GM21529 (cell line): ENCODE measurements around the gene F2RL3.
"Not testable (repeated sequence)": the region's sequence is repeated elsewhere in the genome, so short reads cannot be mapped to it uniquely, and the experiment has no call there.

Experiments
- ATAC-seq: cut with Tn5 transposase; IDR thresholded peaks from one replicate; pipeline ENCODE4 v1.9.1; 2021; ENCODE audit not compliant: unreplicated experiment

The F2RL3 gene

GRCh38 chr19:16874250-16874977 is 14.4 kb upstream of the F2RL3 start:
- ATAC-seq = no peak

DNA sequence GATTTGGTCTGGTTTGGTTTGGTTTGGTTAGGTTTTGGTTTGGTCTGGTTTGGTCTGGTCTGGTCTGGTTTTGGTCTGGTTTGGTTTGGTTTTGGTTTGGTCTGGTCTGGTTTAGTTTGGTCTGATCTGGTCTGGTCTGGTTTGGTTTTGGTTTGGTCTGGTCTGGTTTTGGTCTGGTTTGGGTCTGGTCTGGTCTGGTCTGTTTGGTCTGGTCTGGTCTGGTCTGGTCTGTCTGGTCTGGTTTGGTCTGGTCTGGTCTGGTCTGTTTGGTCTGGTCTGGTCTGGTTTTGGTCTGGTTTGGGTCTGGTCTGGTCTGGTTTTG is 13.9 kb upstream of the F2RL3 start:
- not testable (repeated sequence) for ATAC-seq

GRCh38 chr19:16875584-16876555 is 12.9 kb upstream of the F2RL3 start:
- ATAC-seq = no peak

DNA sequence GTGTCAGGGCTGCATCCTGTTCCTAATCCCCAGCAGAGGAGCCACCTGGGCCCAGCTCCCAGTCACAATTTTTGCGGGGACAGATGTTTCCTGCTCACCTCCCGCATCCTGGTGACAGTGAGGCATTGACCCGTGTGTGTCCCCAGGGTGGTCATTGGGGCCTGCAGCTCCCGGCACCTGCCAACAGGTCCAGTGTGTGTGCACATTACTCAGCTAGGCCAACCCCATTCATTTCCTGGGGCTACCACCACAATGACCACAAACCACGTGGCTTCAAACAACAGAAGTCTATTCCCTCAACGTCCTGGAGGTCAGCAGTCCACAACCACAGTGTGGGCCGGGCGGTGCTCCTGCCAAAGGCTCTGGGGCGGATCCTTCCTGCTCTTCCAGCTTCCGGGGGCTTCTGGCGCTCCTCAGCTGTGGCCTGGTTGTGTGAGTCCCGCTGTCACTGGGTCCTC is 11.9 kb upstream of the F2RL3 start:
- ATAC-seq = no peak

DNA sequence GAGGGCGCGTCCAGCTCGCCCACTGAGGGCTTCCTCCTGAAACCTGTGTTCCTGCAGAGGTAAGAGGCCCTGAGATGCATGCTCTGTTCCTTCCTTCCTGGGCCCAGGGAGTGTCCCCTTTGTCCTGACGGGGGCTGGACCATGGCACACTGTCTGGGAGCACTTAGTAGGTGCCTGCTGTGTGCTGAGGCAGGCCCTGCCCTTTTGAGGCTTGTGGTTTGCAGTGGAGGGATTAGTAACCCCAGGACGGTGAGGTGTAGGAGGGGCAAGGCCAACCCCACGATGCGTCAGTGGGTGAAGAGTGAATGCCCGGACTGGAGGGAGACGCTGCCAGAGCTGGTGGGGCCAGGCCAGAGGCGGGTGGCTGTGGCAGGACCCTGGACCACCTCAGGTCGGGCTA is 11.2 kb upstream of the F2RL3 start:
- no peak for ATAC-seq

- ATAC-seq = no peak
Measured at GRCh38 chr19:16878181-16878965, 10.4 kb upstream of the F2RL3 start.

DNA sequence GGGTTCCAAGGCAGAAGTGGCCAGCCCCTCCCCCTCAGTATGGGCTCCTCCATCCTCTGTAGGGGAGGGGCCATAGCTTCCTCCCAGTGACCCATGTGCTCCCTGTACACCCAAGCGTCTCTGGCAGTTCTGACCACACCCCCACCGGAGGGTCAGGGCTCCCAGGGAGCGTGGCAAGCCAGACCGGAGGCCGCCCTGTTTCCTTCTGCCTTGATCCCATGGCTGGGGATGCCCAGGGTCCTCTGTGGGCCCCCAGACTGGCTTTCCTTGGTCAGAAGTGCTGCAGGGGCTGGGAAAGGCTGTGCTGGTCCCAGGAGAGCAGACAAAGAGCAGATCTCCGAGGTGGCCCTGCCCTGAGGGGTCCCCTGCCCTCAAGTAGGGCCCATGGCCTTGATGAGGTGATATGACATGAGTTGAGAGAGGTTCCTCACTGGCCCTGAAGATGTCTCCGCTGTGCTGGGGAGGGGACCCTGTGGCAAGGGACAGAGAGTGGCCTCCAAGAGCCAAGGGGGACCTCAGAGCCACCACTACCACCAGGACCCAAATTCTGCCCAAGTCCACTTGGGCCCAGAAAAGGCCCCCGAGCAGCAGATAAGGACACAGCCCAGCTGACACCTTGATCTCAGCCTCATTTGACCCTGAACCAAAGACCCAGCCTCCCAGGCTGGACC is 7.8 kb upstream of the F2RL3 start:
- ATAC-seq = no peak

DNA sequence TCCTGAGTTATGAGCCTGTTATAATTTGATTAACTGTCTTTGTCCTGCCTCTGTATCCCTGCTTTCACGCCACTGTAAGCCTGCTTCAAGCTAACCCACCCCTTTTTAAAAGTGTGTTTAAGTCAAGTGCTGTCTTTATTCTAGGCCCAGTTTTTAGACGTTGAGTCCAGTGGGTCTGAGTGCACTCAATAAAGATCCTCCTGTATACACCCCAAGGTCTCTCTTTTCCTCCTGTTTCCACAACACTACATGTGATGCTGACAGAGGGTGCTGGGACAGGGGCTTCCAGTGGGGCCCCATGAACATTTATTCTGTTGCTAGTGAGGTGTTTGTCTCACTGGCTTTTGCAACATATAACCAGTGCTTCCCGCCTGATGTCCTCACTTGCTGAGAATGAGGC is 6.7 kb upstream of the F2RL3 start:
- no peak for ATAC-seq

GRCh38 chr19:16883522-16883921 is 5.3 kb upstream of the F2RL3 start:
- ATAC-seq = no peak

DNA sequence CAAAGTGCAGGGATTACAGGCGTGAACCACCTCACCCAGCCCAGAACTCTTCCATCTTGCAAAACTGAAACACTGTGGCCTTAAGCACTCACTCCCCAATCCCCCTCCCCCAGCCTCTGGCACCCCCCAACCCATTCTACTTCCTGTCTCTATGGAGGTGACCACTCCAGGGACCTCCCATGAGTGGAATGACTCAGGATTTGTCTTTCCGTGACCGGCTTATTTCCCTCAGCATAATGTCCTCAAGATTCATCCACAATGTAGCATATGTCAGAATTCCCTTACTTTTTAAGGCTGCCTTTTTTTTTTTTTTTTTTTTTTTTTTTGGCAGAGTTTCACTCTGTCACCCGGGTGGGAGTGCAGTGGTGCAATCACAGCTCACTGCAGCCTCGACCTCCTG is 3.6 kb upstream of the F2RL3 start:
- no peak for ATAC-seq

DNA sequence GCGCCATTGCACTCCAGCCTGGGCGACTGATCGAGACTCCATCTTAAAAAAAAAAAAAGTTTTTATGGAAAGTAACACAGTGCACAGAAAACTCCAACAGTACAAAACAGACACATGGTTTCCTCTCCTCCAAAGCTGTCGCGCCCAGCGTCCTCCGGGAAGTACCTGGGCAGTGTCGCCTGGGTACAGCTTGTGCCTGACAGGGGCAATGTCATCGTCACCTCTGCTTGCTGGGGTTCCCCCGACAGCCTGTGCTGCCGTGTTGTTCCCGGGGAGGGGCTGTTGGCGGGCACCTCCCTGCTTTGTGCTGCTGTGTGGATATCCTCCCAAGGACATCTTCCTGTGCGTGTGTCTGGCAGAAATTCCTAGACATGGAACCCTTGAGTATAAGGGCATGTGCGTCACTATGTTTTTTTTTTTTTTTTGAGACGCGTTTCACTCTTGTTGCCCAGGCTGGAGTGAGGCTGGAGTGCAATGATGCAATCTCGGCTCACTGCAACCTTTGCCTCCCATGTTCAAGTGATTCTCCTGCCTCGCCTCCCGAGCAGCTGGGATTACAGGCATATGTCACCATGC is 2.4 kb upstream of the F2RL3 start:
- no peak for ATAC-seq

- no peak for ATAC-seq
Measured at GRCh38 chr19:16887353-16888265, 1.2 kb upstream of the F2RL3 start.

GRCh38 chr19:16889366-16889882 is 625 bp downstream of the F2RL3 start:
- no peak for ATAC-seq

GRCh38 chr19:16889883-16890460 is 1.2 kb downstream of the F2RL3 start:
- ATAC-seq = no peak

- ATAC-seq = no peak
Measured at GRCh38 chr19:16890461-16891184, 1.8 kb downstream of the F2RL3 start.

- no peak for ATAC-seq
Measured at GRCh38 chr19:16891696-16892382, 3.0 kb downstream of the F2RL3 start.

- ATAC-seq = no peak
Measured at GRCh38 chr19:16892436-16892835, 3.6 kb downstream of the F2RL3 start.
